Endothelial cell of umbilical vein (primary cell): ENCODE data around the gene NCKAP5.

Experiments
- EZH2 ChIP-seq: IDR thresholded peaks from 2 replicates; pipeline ENCODE4 v1.6.1; 2012; ENCODE audit warnings: borderline replicate concordance, low read depth, mild to moderate bottlenecking, moderate library complexity, low read length, inconsistent platforms; ENCODE audit not compliant: severe bottlenecking
- POLR2A ChIP-seq: IDR thresholded peaks from 2 replicates; pipeline ENCODE4 v1.6.1; 2012; ENCODE audit warnings: low read depth, mild to moderate bottlenecking, control low read depth, low read length
- TF ChIP-seq, protein P1 (sequence below), 2 donors: IDR thresholded peaks; 1 replicate in 1 of 2; 2 replicates in 1 of 2; pipeline ENCODE4 v1.5.1; 2011; ENCODE audit warnings: low read length in 2 of 2, mild to moderate bottlenecking in 2 of 2, moderate library complexity in 2 of 2, control low read depth in 1 of 2, inconsistent platforms in 1 of 2, low read depth in 1 of 2; ENCODE audit not compliant: insufficient read depth in 1 of 2; ENCODE audit errors: extremely low read depth in 1 of 2

DNA sequence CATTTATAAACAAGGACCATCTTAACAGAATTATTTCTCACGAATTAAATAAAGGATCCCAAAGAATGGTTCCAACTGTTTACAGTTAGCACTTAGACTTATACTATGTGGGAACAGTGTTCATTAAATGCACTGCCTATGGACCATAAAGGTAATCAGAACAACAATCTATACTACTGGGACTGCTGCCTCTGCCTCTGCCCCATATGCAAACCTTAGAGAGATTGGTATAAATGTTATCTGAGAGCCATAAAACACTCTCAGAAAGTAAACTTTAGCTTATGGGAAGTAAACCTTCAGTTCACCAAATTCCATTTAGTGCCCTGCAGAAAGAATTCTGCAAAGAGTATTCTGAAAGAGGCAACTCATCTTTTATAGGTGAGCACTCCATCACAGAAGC lies 448.0 kb downstream of the NCKAP5 start:
- TF ChIP-seq POLR2A (no peak), EZH2 (no peak)
- TF ChIP-seq, protein P1, sequence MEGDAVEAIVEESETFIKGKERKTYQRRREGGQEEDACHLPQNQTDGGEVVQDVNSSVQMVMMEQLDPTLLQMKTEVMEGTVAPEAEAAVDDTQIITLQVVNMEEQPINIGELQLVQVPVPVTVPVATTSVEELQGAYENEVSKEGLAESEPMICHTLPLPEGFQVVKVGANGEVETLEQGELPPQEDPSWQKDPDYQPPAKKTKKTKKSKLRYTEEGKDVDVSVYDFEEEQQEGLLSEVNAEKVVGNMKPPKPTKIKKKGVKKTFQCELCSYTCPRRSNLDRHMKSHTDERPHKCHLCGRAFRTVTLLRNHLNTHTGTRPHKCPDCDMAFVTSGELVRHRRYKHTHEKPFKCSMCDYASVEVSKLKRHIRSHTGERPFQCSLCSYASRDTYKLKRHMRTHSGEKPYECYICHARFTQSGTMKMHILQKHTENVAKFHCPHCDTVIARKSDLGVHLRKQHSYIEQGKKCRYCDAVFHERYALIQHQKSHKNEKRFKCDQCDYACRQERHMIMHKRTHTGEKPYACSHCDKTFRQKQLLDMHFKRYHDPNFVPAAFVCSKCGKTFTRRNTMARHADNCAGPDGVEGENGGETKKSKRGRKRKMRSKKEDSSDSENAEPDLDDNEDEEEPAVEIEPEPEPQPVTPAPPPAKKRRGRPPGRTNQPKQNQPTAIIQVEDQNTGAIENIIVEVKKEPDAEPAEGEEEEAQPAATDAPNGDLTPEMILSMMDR (IDR thresholded peaks at IDR 0.05; ENCODE audit: extremely low read depth in 1 of 2, insufficient read depth in 1 of 2, low read depth in 1 of 2, low read length in 2 of 2) = no peak
